A549 (cell line): Measurements from ENCODE around the gene STAT1. TPM values are rescaled to one million over a fixed set of nuclear protein-coding genes. Genes with fewer than 3 reads are reported as not detected.
A peak's percentile ranks its signal among the peaks of the same experiment; 100 is the strongest.

Experiments used
- ATAC-seq, 2 experiments: fragments of 200-7000 bp in 1 of 2; fragments of >200 bp in 1 of 2; cut with Nextera tagmentation in 1 of 2; cut with Tn5 transposase in 1 of 2; 3 replicates each; pipeline versions ENCODE4 v1.8.0 to v1.9.1; 2018 to 2020; ENCODE audit warnings: mild to moderate bottlenecking in 1 of 2, moderate library complexity in 1 of 2
- CTCF ChIA-PET: fragments of 300-600 bp; sonication (Branson Sonifier 250); formaldehyde crosslinking; extraction: SDS; loops from one replicate; lab custom pipeline; 2021; ENCODE audit warnings: antibody characterized with exemption, inconsistent platforms; lab: Yijun Ruan, JAX
- POLR2A ChIA-PET: fragments of 350-600 bp; formaldehyde crosslinking; extraction: SDS; loops from one replicate; lab custom pipeline; 2021; ENCODE audit warnings: antibody characterized with exemption, inconsistent platforms; lab: Yijun Ruan, JAX
- DNase-seq, 2 experiments: peaks; one replicate each; pipeline versions ENCODE4 v3.0.0 to v3.0.0-alpha.2; 2011 to 2016; ENCODE audit warnings: low read depth in 1 of 2, low spot score in 1 of 2
- FAIRE-seq: peaks from 2 replicates; lab custom pipeline; 2011; peaks lifted over from hg19 to GRCh38; lab: Jason Lieb, UNC
- H3K27ac ChIP-seq, 2 experiments: fragments of >200 bp; sonication (Bioruptor Twin); formaldehyde crosslinking; 3 replicates each; pipeline ENCODE4 v1.5.1; 2016 to 2017
- H3K4me1 ChIP-seq: fragments of >200 bp; sonication (Bioruptor Twin); formaldehyde crosslinking; 3 replicates; pipeline ENCODE4 v1.6.1; 2016
- H3K4me2 ChIP-seq: fragments of >200 bp; sonication (Bioruptor Twin); formaldehyde crosslinking; 3 replicates; pipeline ENCODE4 v1.6.1; 2016
- H3K4me3 ChIP-seq: fragments of >200 bp; sonication (Bioruptor Twin); formaldehyde crosslinking; 3 replicates; pipeline ENCODE4 v1.5.1; 2016
- H3K9me3 ChIP-seq: fragments of >200 bp; sonication (Bioruptor Twin); formaldehyde crosslinking; 3 replicates; pipeline ENCODE4 v1.6.1; 2016
- FOSB ChIP-seq: fragments of 250-450 bp; sonication (Bioruptor Pico); IDR thresholded peaks from 2 replicates; pipeline ENCODE4 v1.5.0; 2020; ENCODE audit warnings: mild to moderate bottlenecking, moderate library complexity
- HDAC2 ChIP-seq: fragments of 200-600 bp; sonication (generic); IDR thresholded peaks from 2 replicates; pipeline ENCODE4 v1.6.1; 2016
- HEYL ChIP-seq: fragments of 250-450 bp; sonication (Bioruptor Pico); IDR thresholded peaks from 2 replicates; pipeline ENCODE4 v1.8.0; 2021; ENCODE audit warnings: mild to moderate bottlenecking, moderate library complexity
- HOXA7 ChIP-seq: fragments of 250-450 bp; sonication (Bioruptor Pico); IDR thresholded peaks from 2 replicates; pipeline ENCODE4 v1.5.0; 2020; ENCODE audit warnings: mild to moderate bottlenecking, moderate library complexity
- POLR2AphosphoS2 ChIP-seq: conservative IDR thresholded peaks from 2 replicates; pipeline ENCODE4 v1.6.1; 2012; ENCODE audit warnings: low read length, improper control_type of control experiment, inconsistent platforms
- RARB ChIP-seq: fragments of 250-450 bp; sonication (Bioruptor Pico); IDR thresholded peaks from 2 replicates; pipeline ENCODE4 v1.8.0; 2021; ENCODE audit warnings: mild to moderate bottlenecking, moderate library complexity
- ZNF302 ChIP-seq: fragments of 250-450 bp; sonication (Bioruptor Pico); IDR thresholded peaks from 2 replicates; pipeline ENCODE4 v1.9.0; 2021; ENCODE audit warnings: inconsistent platforms, mild to moderate bottlenecking, moderate library complexity
- ZSCAN20 ChIP-seq: fragments of 250-450 bp; sonication (Bioruptor Pico); IDR thresholded peaks from 2 replicates; pipeline ENCODE4 v1.8.0; 2022; ENCODE audit warnings: mild to moderate bottlenecking, moderate library complexity
- WGBS: methylation state at CpG from one replicate; pipeline ENCODE4 v1.1.6; 2017; ENCODE audit errors: missing lambda C conversion rate; 5-methylcytosine and 5-hydroxymethylcytosine counted together
- polyA plus RNA-seq, 4 experiments: library from polyadenylated mRNA; depleted of rRNA in 3 of 4; stranded (reverse); fragments of >200 nt; fragmentation: RNase III in 1 of 4; extraction: RNeasy Plus Mini Kit Qiagen cat#74134 plus additional on column Dnase treatment in 1 of 4; gene quantifications; 2 replicates in 3 of 4; 3 replicates in 1 of 4; pipeline ENCODE4 v1.2.3, GENCODE V29; 2011 to 2017
- TF ChIP-seq, protein P1 (sequence below): fragments of 250-450 bp; sonication (Bioruptor Pico); IDR thresholded peaks from 2 replicates; pipeline ENCODE4 v1.5.0; 2021; ENCODE audit warnings: mild to moderate bottlenecking, moderate library complexity, borderline replicate concordance
- TF ChIP-seq, protein P2 (sequence below): fragments of >200 bp; sonication (Bioruptor Twin); formaldehyde crosslinking; IDR thresholded peaks from 3 replicates; pipeline ENCODE4 v1.5.1; 2016

The STAT1 gene
- polyA plus RNA-seq, 2 of the 4 experiments (the other 2 are of a cell fraction) = 105 to 182 TPM

DNA sequence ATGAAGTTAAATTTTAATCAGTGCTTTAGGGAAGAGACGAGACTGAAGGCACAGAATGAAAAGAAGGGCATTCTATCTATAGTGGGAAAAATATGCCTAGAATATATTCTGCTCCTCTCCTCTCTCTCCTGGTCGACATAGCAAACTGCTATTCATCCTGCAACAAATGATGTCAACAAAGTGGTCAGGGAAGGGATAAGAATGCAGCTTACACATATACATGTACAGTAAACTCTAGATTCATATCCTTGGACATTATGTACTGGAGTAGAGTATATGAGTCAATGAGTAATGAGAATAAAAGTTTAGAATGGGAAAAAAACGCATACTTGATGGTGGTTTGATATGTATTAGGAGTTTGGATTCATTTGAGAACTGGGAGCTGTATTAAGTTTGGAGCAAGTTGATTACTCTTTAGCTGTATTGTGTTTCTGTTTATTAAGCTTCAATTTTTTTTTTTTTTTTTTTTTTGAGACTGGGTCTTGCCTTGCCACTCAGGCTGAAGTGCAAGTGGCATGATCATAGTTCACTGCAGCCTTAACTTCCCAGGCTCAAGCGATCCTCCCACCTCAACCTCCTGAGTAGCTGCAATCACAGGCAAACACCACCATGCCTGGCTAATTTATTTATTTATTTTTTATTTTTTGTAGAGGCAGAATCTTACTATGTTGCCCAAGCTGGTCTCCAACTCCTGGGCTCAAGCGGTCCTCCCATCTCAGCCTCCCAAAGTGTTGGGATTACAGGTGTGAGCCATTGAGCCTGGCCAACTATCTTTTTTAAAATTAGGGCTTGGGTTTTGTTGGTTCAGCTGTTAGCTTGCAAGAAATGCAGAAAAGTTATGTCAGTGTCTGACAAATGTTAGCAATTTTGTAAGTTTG lies 53.8 kb downstream of the STAT1 start:
- H3K4me3 ChIP-seq = no peak overlapping the region
- ChIA-PET POLR2A (interaction anchor here (1.0 kb wide), 1 partner anchor 80 kb away, joined by 3 read pairs; no protein-coding TSS in a partner anchor), CTCF (no interaction called here)
- H3K4me1 ChIP-seq = peaks cover 7% of the 10 kb centered on the region; the same call in 2 of the 3 replicates
- ATAC-seq (peak; percentile 56 to 65; a peak in 4 of 6 replicates), FAIRE-seq (no peak), DNase-seq (no peak)
- TF ChIP-seq RARB (CRISPR knock-in tag) (0 out of 2 replicates have a peak, but pooled peaks have one; percentile 22), HDAC2 (no peak), HOXA7 (CRISPR knock-in tag) (peak; percentile 54)
- H3K4me2 ChIP-seq = no peak overlapping the region
- 71% methylated on average over 5 of the region's 5 CpGs for WGBS
- H3K9me3 ChIP-seq = no peaks in the 10 kb centered on the region
- H3K27ac ChIP-seq = peak overlapping the region in 1 of 2 experiments; percentile 28; a peak in 1 of 6 replicates

DNA sequence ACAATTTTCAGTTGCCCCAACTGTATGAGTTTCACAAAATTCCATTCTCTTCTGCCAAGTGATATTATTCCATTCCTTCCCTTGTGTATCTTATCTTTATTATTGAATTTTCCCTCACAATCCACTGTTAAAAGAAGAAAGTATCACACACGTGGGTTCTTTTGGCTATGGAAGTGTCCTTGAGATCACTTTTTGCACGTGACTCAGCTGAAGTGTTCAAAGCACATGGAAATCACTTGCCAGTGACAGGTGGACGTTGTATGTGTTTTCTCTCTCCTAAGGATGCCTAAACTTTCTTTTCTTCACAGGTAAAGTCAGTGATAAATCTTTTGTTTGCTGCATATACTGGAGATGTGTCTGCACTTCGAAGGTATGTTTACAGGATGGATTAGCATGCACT lies 60.7 kb downstream of the STAT1 start:
- Histone ChIP-seq H3K4me3 (no peak overlapping the region), H3K4me1 (peaks cover 11% of the 10 kb centered on the region), H3K9me3 (no peaks in the 10 kb centered on the region), H3K4me2 (no peak overlapping the region), H3K27ac (no peak overlapping the region)
- no peak; a peak in 1 of 6 replicates for ATAC-seq
- CTCF ChIA-PET = no interaction called here
- no peak for DNase-seq
- TF ChIP-seq POLR2AphosphoS2 = peak; percentile 32; the same call in 1 of the 2 replicates
- no peak for TF ChIP-seq FOSB (CRISPR knock-in tag)
- TF ChIP-seq, all 56 proteins: peak for 1
- POLR2A ChIA-PET = no interaction called here
- no peak for FAIRE-seq
- 60% methylated on average over 4 of the region's 4 CpGs for WGBS

DNA sequence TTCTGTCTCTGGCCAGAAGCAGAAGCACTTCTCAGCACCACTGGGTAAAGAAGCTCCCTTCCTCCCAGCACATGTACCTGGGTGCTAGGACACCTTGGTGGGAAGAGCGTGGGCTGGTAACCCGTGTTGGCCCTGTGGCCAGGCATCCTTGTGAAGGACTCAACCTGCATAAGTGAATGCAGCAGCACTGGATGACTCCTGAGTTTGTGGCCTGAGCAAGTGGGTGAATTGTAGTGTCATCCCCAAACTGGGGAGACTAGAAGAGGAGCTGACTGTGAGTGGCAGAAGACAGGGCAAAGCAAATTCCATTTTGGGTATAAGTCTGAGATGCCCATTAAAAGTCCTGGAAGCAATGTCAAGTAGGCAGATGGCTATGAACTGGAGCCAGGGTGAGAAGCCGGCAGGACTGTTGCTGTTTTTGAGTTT lies 63.4 kb downstream of the STAT1 start:
- 96% methylated on average over 3 of the region's 3 CpGs for WGBS
- Histone ChIP-seq H3K4me1 (peaks cover 38% of the 10 kb centered on the region), H3K4me3 (no peak overlapping the region), H3K9me3 (no peaks in the 10 kb centered on the region), H3K4me2 (no peak overlapping the region), H3K27ac (peak overlapping the region in 1 of 2 experiments; percentile 14; a peak in 1 of 6 replicates)
- ChIA-PET POLR2A (no interaction called here), CTCF (interaction anchor here (1.0 to 1.2 kb wide), 2 partner anchors 13 to 271 kb away, joined by 3 to 4 read pairs; no protein-coding TSS in a partner anchor)
- ATAC-seq = peak; percentile 2 to 16; a peak in 5 of 6 replicates
- DNase-seq = no peak
- FAIRE-seq = no peak
- TF ChIP-seq, protein P1, sequence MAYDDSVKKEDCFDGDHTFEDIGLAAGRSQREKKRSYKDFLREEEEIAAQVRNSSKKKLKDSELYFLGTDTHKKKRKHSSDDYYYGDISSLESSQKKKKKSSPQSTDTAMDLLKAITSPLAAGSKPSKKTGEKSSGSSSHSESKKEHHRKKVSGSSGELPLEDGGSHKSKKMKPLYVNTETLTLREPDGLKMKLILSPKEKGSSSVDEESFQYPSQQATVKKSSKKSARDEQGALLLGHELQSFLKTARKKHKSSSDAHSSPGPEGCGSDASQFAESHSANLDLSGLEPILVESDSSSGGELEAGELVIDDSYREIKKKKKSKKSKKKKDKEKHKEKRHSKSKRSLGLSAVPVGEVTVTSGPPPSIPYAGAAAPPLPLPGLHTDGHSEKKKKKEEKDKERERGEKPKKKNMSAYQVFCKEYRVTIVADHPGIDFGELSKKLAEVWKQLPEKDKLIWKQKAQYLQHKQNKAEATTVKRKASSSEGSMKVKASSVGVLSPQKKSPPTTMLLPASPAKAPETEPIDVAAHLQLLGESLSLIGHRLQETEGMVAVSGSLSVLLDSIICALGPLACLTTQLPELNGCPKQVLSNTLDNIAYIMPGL (CRISPR knock-in tag) = no peak
- TF ChIP-seq, protein P2, sequence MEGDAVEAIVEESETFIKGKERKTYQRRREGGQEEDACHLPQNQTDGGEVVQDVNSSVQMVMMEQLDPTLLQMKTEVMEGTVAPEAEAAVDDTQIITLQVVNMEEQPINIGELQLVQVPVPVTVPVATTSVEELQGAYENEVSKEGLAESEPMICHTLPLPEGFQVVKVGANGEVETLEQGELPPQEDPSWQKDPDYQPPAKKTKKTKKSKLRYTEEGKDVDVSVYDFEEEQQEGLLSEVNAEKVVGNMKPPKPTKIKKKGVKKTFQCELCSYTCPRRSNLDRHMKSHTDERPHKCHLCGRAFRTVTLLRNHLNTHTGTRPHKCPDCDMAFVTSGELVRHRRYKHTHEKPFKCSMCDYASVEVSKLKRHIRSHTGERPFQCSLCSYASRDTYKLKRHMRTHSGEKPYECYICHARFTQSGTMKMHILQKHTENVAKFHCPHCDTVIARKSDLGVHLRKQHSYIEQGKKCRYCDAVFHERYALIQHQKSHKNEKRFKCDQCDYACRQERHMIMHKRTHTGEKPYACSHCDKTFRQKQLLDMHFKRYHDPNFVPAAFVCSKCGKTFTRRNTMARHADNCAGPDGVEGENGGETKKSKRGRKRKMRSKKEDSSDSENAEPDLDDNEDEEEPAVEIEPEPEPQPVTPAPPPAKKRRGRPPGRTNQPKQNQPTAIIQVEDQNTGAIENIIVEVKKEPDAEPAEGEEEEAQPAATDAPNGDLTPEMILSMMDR = no peak
- TF ChIP-seq ZSCAN20 (CRISPR knock-in tag) = no peak
- no peak for TF ChIP-seq ZNF302 (CRISPR knock-in tag)
- no peak for TF ChIP-seq HEYL

DNA sequence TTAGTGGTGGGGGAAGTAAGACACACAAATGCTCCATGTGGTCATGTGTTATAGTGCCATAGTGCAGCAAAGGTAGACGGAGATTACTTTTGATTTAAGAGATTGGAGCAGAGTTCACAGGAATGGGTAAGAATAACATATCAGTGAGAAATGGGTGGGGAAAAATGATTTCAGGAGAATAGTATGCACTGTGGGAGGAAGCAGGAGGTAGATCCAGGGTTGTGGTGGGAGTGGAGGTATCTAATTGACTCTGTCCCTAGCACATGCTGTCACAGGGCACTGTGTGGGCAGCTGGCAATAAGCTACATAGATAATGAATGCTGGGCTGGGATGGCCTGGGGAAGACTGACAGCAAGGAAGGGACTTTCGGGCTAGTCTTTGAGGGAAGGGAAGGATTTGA lies 65.3 kb downstream of the STAT1 start:
- Histone ChIP-seq H3K27ac (peak overlapping the region; percentile 50 to 59; a peak in 5 of 6 replicates), H3K4me2 (peak overlapping the region; percentile 71), H3K4me3 (no peak overlapping the region), H3K4me1 (peaks cover 45% of the 10 kb centered on the region), H3K9me3 (no peaks in the 10 kb centered on the region)
- ChIA-PET POLR2A (no interaction called here), CTCF (interaction anchor here (1.2 to 1.5 kb wide), 3 partner anchors 9 to 98 kb away, joined by 3 to 4 read pairs (median 3); no protein-coding TSS in a partner anchor)
- FAIRE-seq (no peak), ATAC-seq (peak; percentile 21 to 22; a peak in 5 of 6 replicates), DNase-seq (no peak)
- WGBS = 73% methylated on average over 2 of the region's 2 CpGs
- TF ChIP-seq HEYL = no peak
